ENCODE measurements around the gene DAO.

DAO gene

GRCh38 chr12:108928695-108929094 is 48.8 kb downstream of the DAO start:
- DNase-seq = no peak

- DNase-seq = no peak
Measured at GRCh38 chr12:108930155-108930554, 50.3 kb downstream of the DAO start.

- DNase-seq = no peak
Measured at GRCh38 chr12:108930756-108931155, 50.9 kb downstream of the DAO start.

- DNase-seq = no peak
Measured at GRCh38 chr12:108933949-108934348, 54.1 kb downstream of the DAO start.

DNA sequence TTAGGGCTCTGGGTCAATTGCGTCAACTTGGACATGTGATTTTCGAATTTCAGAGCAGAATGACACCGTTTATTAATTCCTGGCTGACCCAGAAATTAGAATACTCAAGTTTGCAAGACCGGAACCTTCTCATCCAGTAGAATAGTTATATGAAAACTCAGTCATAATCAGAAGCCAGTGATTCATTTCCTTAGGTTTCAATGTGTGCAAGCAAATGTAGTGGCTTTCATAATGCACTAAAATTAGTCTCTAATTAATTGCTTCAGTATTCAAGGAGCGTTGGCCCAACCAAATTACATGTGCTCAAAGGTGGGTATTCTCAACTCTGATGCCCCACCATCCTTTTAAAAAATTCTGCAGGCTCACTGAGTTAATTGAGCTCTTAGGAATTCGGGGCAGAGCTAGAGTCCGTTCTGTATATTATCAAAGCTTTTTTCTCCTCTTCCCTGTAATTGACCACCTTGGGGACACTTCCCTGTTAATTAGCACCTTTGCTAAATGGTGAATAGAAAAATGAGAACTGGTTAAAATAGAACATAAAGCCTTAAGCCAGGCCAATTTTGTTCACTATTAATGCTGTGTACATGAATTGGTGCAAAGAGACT is 55.4 kb downstream of the DAO start:
- DNase-seq = no peak

GRCh38 chr12:108938247-108938924 is 58.5 kb downstream of the DAO start:
- DNase-seq = no peak

DNA sequence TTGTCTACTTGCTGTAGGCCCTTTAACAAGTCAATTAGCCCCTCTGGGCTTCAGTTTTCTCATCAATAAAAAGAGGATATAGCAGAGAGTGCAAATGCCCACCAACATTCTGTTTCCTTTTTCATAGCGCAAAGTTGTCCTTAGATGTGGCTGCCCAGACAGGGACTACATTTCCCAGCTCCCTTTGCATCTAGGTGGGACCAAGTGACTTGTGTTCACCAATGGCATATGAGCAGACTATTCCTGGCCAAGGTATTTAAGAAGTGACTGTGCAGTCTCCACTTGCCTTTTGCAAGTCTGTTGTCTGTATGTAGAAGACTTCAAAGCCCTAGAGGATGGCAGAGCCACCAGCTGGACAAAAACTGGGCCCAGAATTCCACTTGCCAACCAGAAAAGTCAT is 59.7 kb downstream of the DAO start:
- peak; percentile 77 for DNase-seq

GRCh38 chr12:108940138-108940537 is 60.2 kb downstream of the DAO start:
- DNase-seq = no peak

GRCh38 chr12:108947097-108947496 is 67.2 kb downstream of the DAO start:
- no peak for DNase-seq

- DNase-seq = no peak
Measured at GRCh38 chr12:108948367-108948766, 68.5 kb downstream of the DAO start.

DNA sequence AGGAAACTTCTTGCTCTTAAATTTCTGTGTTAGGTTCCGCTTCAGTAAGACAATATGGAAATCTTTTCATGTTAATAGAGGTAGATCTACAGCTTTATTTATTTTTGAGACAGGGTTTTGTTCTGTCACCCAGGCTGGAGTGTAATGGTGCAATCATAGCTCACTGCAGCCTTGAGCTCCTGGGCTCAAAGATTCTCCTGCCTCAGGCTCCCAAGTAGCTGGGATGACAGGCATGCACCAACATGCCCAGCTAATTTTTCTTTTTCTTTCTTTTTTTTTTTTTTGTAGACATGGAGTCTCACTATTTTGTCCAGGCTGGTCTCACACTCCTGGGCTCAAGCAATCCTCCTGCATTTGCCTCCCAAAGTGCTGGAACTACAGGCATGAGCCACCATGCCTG is 70.1 kb downstream of the DAO start:
- DNase-seq = no peak

Measured in islet precursor cell (in vitro differentiated cells).